ENCODE data around the gene HRCT1. TPM values are rescaled to one million over a fixed set of nuclear protein-coding genes. Genes with fewer than 3 reads are reported as not detected.

The HRCT1 gene
- total RNA-seq, 4 donors from 2014 or later: 23.9 to 60.2 (median 34.3) TPM

DNA sequence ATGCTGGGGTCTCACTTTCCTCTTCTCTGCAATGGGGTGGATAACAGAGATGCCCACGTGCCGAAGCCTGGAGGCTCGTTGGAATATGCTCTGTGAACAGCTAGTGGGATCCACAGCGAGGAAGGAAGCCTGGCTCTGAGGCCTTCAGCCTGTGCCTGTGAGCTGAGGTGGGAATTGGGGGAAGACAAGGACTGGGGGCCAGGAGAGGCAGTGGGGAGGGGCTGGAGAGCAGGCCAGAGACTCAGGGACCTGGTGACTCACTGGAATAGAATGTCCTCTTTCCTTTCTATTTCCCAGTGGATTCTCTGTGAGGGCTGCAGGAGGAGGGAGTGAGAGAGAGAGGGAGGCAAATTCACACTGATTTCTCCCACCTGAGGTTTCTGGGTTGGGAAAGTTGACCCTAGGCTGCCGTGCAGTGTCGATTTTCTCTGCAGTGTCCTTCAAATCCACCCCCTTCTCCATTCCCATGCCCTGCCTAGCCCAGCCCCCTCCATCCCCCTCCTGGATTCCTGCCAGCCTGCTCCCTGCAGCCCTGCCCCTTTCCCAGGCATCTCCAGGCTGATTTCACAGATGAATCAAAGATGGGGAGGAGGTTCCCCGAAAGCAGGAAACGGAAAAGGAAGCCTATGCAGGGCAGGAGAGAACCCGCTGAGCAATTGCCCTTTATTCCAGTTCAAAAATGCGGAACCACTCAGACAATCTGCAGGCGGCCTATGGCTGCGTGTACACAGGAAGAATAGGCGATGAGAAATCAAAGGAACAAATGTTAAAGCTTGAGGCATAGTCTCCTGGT lies 1.9 kb downstream of the HRCT1 start:
- Histone ChIP-seq H3K27ac (peak overlapping the region; percentile 94 to 97 (median 96)), H3K4me3 (peak overlapping the region in 2 of 4 donors; percentile 30 to 42), H3K9me3 (no peaks in the 10 kb centered on the region), H3K36me3 (no peaks in the 10 kb centered on the region), H3K27me3 (no peaks in the 10 kb centered on the region), H3K4me1 (peaks cover 71 to 91% (median 75%) of the 10 kb centered on the region in 4 donors)
- DNase-seq: peak; percentile 70
- TF ChIP-seq EP300 (IDR thresholded peaks at IDR 0.05; ENCODE audit: low read depth): peak; percentile 55
- no peak for TF ChIP-seq POLR2A (IDR thresholded peaks at IDR 0.05)
- peak; percentile 14 to 63 (median 51) for TF ChIP-seq POLR2AphosphoS5 (IDR thresholded peaks at IDR 0.05)
- TF ChIP-seq CTCF (IDR thresholded peaks at IDR 0.05): no peak
- WGBS, 2 donors (ENCODE audit: low coverage in 1 of 2): 29 to 44% methylated on average over 5 to 13 of the region's 13 CpGs
- in situ Hi-C loops (cut with MboI; ENCODE audit: low pct_ligation_motif_present in 1 of 4, low pct_unique_long_range_greater_than_20kb in 1 of 4, low sequenced_read_pairs in 3 of 4) (no loop called here), intact Hi-C loops (cut with DNase I; ENCODE audit: low total_unique reads) (loop anchor here (5.0 kb wide), 1 partner anchor 39 kb away; no protein-coding TSS in a partner anchor)

- WGBS, 2 donors (ENCODE audit: low coverage in 1 of 2): 67% methylated on average over 9 of the region's 9 CpGs; no CpG with 5 or more reads in 1 of the 2 donors
Measured at GRCh38 chr9:35908504-35909125, 2.6 kb downstream of the HRCT1 start.

GRCh38 chr9:35909274-35909673 lies 3.3 kb downstream of the HRCT1 start, which contains the start of gene SPAAR:
Gene SPAAR (plus strand): TSS chr9:35909490. CDS start chr9:35910464, 974 bp downstream.
- intact Hi-C loops (cut with DNase I; ENCODE audit: low total_unique reads) (loop anchor here (5.0 kb wide), 1 partner anchor 38 kb away; no protein-coding TSS in a partner anchor), in situ Hi-C loops (cut with MboI; ENCODE audit: low pct_ligation_motif_present in 1 of 4, low pct_unique_long_range_greater_than_20kb in 1 of 4, low sequenced_read_pairs in 3 of 4) (no loop called here)
- Histone ChIP-seq H3K4me1 (peaks cover 71 to 78% (median 72%) of the 10 kb centered on the region in 4 donors), H3K27ac (peak within 1 kb of the TSS; percentile 94 to 97 (median 96)), H3K4me3 (peak within 1 kb of the TSS in 1 of 4 donors; percentile 42), H3K9me3 (no peaks in the 10 kb centered on the region), H3K27me3 (no peaks in the 10 kb centered on the region), H3K36me3 (no peaks in the 10 kb centered on the region)
- 80% methylated on average over 1 to 11 of the region's 11 CpGs for WGBS, 2 donors (ENCODE audit: low coverage in 1 of 2)
- no peak for TF ChIP-seq POLR2A (IDR thresholded peaks at IDR 0.05)
- TF ChIP-seq EP300 (IDR thresholded peaks at IDR 0.05; ENCODE audit: low read depth): no peak
- TF ChIP-seq CTCF (IDR thresholded peaks at IDR 0.05): no peak
- no peak for TF ChIP-seq POLR2AphosphoS5 (IDR thresholded peaks at IDR 0.05)
- no peak for DNase-seq

More at GRCh38 chr9:35908504-35909125, 2.6 kb downstream of the HRCT1 start:
- no peaks in the 10 kb centered on the region for H3K9me3 ChIP-seq
- peaks cover 70 to 85% (median 72%) of the 10 kb centered on the region in 4 donors for H3K4me1 ChIP-seq
- H3K27me3 ChIP-seq: no peaks in the 10 kb centered on the region
- no peaks in the 10 kb centered on the region for H3K36me3 ChIP-seq
- H3K4me3 ChIP-seq: peak overlapping the region in 1 of 4 donors; percentile 42
- in situ Hi-C loops (cut with MboI; ENCODE audit: low pct_ligation_motif_present in 1 of 4, low pct_unique_long_range_greater_than_20kb in 1 of 4, low sequenced_read_pairs in 3 of 4): no loop called here
- intact Hi-C loops (cut with DNase I; ENCODE audit: low total_unique reads): loop anchor here (5.0 kb wide), 1 partner anchor 39 kb away; no protein-coding TSS in a partner anchor
- H3K27ac ChIP-seq: peak overlapping the region; percentile 94 to 97 (median 96)
- TF ChIP-seq POLR2AphosphoS5 (IDR thresholded peaks at IDR 0.05) (no peak), CTCF (IDR thresholded peaks at IDR 0.05) (no peak), EP300 (IDR thresholded peaks at IDR 0.05; ENCODE audit: low read depth) (no peak), POLR2A (IDR thresholded peaks at IDR 0.05) (no peak)
- DNase-seq: no peak
